ENCODE measurements around the gene PCGF5. TPM values are rescaled to one million over a fixed set of nuclear protein-coding genes. Genes with fewer than 3 reads are reported as not detected.
A peak's percentile ranks its signal among the peaks of the same experiment; 100 is the strongest.

Gene PCGF5
- total RNA-seq, 2 experiments from 2014 or later = 57.7 to 58.4 TPM

- no peak overlapping the region for H3K4me3 ChIP-seq (ENCODE audit: low read length)
- H3K4me1 ChIP-seq (ENCODE audit: insufficient read depth, low read length) = peaks cover 26% of the 10 kb centered on the region
- ATAC-seq (ENCODE audit: poor library complexity) = peak; percentile 16
- Mint-ChIP-seq H3K4me3 (no peak overlapping the region), H3K27ac (peak overlapping the region; percentile 1), H3K36me3 (ENCODE audit: low read depth) (no peaks in the 10 kb centered on the region), H3K4me1 (ENCODE audit: low read depth) (peaks cover 81% of the 10 kb centered on the region), H3K27me3 (no peaks in the 10 kb centered on the region), H3K9me3 (no peaks in the 10 kb centered on the region)
- TF ChIP-seq, protein P1, sequence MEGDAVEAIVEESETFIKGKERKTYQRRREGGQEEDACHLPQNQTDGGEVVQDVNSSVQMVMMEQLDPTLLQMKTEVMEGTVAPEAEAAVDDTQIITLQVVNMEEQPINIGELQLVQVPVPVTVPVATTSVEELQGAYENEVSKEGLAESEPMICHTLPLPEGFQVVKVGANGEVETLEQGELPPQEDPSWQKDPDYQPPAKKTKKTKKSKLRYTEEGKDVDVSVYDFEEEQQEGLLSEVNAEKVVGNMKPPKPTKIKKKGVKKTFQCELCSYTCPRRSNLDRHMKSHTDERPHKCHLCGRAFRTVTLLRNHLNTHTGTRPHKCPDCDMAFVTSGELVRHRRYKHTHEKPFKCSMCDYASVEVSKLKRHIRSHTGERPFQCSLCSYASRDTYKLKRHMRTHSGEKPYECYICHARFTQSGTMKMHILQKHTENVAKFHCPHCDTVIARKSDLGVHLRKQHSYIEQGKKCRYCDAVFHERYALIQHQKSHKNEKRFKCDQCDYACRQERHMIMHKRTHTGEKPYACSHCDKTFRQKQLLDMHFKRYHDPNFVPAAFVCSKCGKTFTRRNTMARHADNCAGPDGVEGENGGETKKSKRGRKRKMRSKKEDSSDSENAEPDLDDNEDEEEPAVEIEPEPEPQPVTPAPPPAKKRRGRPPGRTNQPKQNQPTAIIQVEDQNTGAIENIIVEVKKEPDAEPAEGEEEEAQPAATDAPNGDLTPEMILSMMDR (IDR thresholded peaks at IDR 0.05) = no peak
- no peak overlapping the region for H3K27ac ChIP-seq (ENCODE audit: low read depth in 1 of 2, low read length in 2 of 2)
- intact Hi-C loops (cut with DNase I, micrococcal nuclease) = no loop called here
- H3K9me3 ChIP-seq (ENCODE audit: control insufficient read depth in 1 of 2, insufficient read depth in 1 of 2, low read length in 2 of 2) = no peaks in the 10 kb centered on the region
- DNase-seq = no peak
- no peaks in the 10 kb centered on the region for H3K27me3 ChIP-seq (ENCODE audit: control insufficient read depth in 1 of 2, insufficient read depth in 2 of 2, low read length in 2 of 2)
- no peaks in the 10 kb centered on the region for H3K36me3 ChIP-seq (ENCODE audit: insufficient read depth, low read length)
- POLR2A ChIA-PET = interaction anchor here (1.7 kb wide), 1 partner anchor 44 kb away, joined by 5 read pairs; no protein-coding TSS in a partner anchor
- CTCF ChIA-PET = interaction anchor here (1.0 kb wide), 1 partner anchor 17 kb away, joined by 3 read pairs; no protein-coding TSS in a partner anchor
These were observed 13.5 kb upstream of the PCGF5 start for GRCh38 chr10:91206837-91207474.

- Histone ChIP-seq H3K27me3 (ENCODE audit: control insufficient read depth in 1 of 2, insufficient read depth in 2 of 2, low read length in 2 of 2) (no peaks in the 10 kb centered on the region), H3K36me3 (ENCODE audit: insufficient read depth, low read length) (no peaks in the 10 kb centered on the region), H3K4me1 (ENCODE audit: insufficient read depth, low read length) (peaks cover 22% of the 10 kb centered on the region), H3K4me3 (ENCODE audit: low read length) (no peak overlapping the region), H3K9me3 (ENCODE audit: control insufficient read depth in 1 of 2, insufficient read depth in 1 of 2, low read length in 2 of 2) (no peaks in the 10 kb centered on the region), H3K27ac (ENCODE audit: low read depth in 1 of 2, low read length in 2 of 2) (no peak overlapping the region)
- H3K27me3 Mint-ChIP-seq = no peaks in the 10 kb centered on the region
- intact Hi-C loops (cut with DNase I, micrococcal nuclease) = no loop called here
- peaks cover 72% of the 10 kb centered on the region for H3K4me1 Mint-ChIP-seq (ENCODE audit: low read depth)
- ChIA-PET CTCF (interaction anchor here (0.5 kb wide), 1 partner anchor 585 kb away, joined by 3 read pairs; no protein-coding TSS in a partner anchor), POLR2A (no interaction called here)
- no peak overlapping the region for H3K27ac Mint-ChIP-seq
- DNase-seq (no peak), ATAC-seq (ENCODE audit: poor library complexity) (no peak)
- H3K9me3 Mint-ChIP-seq = no peaks in the 10 kb centered on the region
- TF ChIP-seq, protein P1 (IDR thresholded peaks at IDR 0.05) = no peak
- H3K4me3 Mint-ChIP-seq = no peak overlapping the region
- no peaks in the 10 kb centered on the region for H3K36me3 Mint-ChIP-seq (ENCODE audit: low read depth)
These were observed 11.8 kb upstream of the PCGF5 start for GRCh38 chr10:91208642-91209041.

GRCh38 chr10:91210014-91210413, 10.4 kb upstream of the PCGF5 start:
- no peak for DNase-seq
- Histone ChIP-seq H3K4me1 (ENCODE audit: insufficient read depth, low read length) (peaks cover 22% of the 10 kb centered on the region), H3K27me3 (ENCODE audit: control insufficient read depth in 1 of 2, insufficient read depth in 2 of 2, low read length in 2 of 2) (no peaks in the 10 kb centered on the region), H3K4me3 (ENCODE audit: low read length) (no peak overlapping the region), H3K36me3 (ENCODE audit: insufficient read depth, low read length) (no peaks in the 10 kb centered on the region), H3K27ac (ENCODE audit: low read depth in 1 of 2, low read length in 2 of 2) (no peak overlapping the region), H3K9me3 (ENCODE audit: control insufficient read depth in 1 of 2, insufficient read depth in 1 of 2, low read length in 2 of 2) (no peaks in the 10 kb centered on the region)
- Mint-ChIP-seq H3K36me3 (ENCODE audit: low read depth) (no peaks in the 10 kb centered on the region), H3K27ac (no peak overlapping the region), H3K4me3 (no peak overlapping the region), H3K27me3 (no peaks in the 10 kb centered on the region), H3K9me3 (no peaks in the 10 kb centered on the region), H3K4me1 (ENCODE audit: low read depth) (peaks cover 72% of the 10 kb centered on the region)
- TF ChIP-seq, protein P1 (IDR thresholded peaks at IDR 0.05) = no peak
- intact Hi-C loops (cut with DNase I, micrococcal nuclease) = no loop called here
- ChIA-PET CTCF (interaction anchor here (1.6 kb wide), 1 partner anchor 41 kb away, joined by 3 read pairs; no protein-coding TSS in a partner anchor), POLR2A (interaction anchor here (0.8 kb wide), 1 partner anchor 9 kb away, joined by 3 read pairs; no protein-coding TSS in a partner anchor)
- no peak for ATAC-seq (ENCODE audit: poor library complexity)
